Small intestine (tissue), 16 donors: ENCODE results near the gene ABCC3. TPM values are rescaled to one million over a fixed set of nuclear protein-coding genes. Genes with fewer than 3 reads are reported as not detected.

ENCODE experiments used
- DNase-seq, 2 donors: peaks; one replicate each; pipeline versions ENCODE4 v3.0.0 to v3.0.0-alpha.2; 2013
- FAIRE-seq: peaks from 2 replicates; lab custom pipeline; 2012; peaks lifted over from hg19 to GRCh38; lab: Jason Lieb, UNC
- H3K27ac ChIP-seq, 3 donors: one replicate each; pipeline ENCODE4 v1.5.1; 2013; ENCODE audit warnings: low read length in 2 of 3, mild to moderate bottlenecking in 2 of 3, control low read depth in 1 of 3, inconsistent platforms in 1 of 3, low read depth in 1 of 3, moderate library complexity in 1 of 3
- H3K27me3 ChIP-seq, 3 donors: one replicate each; pipeline ENCODE4 v1.6.1; 2013; ENCODE audit warnings: low read length in 3 of 3, inconsistent platforms in 1 of 3; ENCODE audit not compliant: control insufficient read depth in 3 of 3, insufficient read depth in 3 of 3
- H3K36me3 ChIP-seq, 3 donors: one replicate each; pipeline ENCODE4 v1.6.1; 2013; ENCODE audit warnings: low read length in 3 of 3, inconsistent platforms in 1 of 3, low read depth in 1 of 3, mild to moderate bottlenecking in 1 of 3, moderate library complexity in 1 of 3; ENCODE audit not compliant: control insufficient read depth in 3 of 3, insufficient read depth in 2 of 3
- H3K4me1 ChIP-seq, 3 donors: one replicate each; pipeline ENCODE4 v1.6.1; 2013; ENCODE audit warnings: low read length in 2 of 3, inconsistent platforms in 1 of 3, low read depth in 1 of 3, mild to moderate bottlenecking in 1 of 3, moderate library complexity in 1 of 3; ENCODE audit not compliant: control insufficient read depth in 3 of 3, insufficient read depth in 2 of 3
- H3K4me3 ChIP-seq, 3 donors: one replicate each; pipeline ENCODE4 v1.5.1; 2013; ENCODE audit warnings: low read length in 3 of 3, control low read depth in 1 of 3, inconsistent platforms in 1 of 3, low read depth in 1 of 3, mild to moderate bottlenecking in 1 of 3, moderate library complexity in 1 of 3
- H3K9me3 ChIP-seq, 2 donors: one replicate each; pipeline ENCODE4 v1.6.1; 2013; ENCODE audit warnings: low read depth in 1 of 2, low read length in 1 of 2; ENCODE audit not compliant: control insufficient read depth in 2 of 2, insufficient read depth in 1 of 2
- WGBS, 3 donors: extraction: QIAGEN DNeasy Blood & Tissue Kit; methylation state at CpG; one replicate each; pipeline ENCODE4 v1.1.7; 2013; 5-methylcytosine and 5-hydroxymethylcytosine counted together
- long read RNA-seq, 10 donors: transcript quantifications; one replicate each; lab custom pipeline, GENCODE V29; 2026
- polyA plus RNA-seq, 4 donors: library from polyadenylated mRNA; stranded (reverse) in 3 of 4; unstranded in 1 of 4; fragments of 200-250 nt in 3 of 4; fragments of 120-200 nt in 1 of 4; gene quantifications; one replicate each; pipeline versions ENCODE4 v1.2.1 to v1.2.3, GENCODE V29; 2013
- donor health status: healthy with polysubstance abuse.
- donor health status: control.
- donor health status: control.
- donor health status: Bipolar disorder and iron deficiency.
- donor health status: healthy.

Gene ABCC3
- polyA plus RNA-seq: 100 to 1,000 TPM in 1 of 4 donors, 10 to 100 TPM in 3; 36.7 to 131 (median 81.9) TPM
- long read RNA-seq, donor 1: 0 reads
- long read RNA-seq, donor 2, partial matches to known transcripts: 0 of 5 reads
- long read RNA-seq, donor 2, other reads (novel, unspliced or antisense): 0 of 5 reads
- long read RNA-seq, donor 3, full-length matches to known transcripts: 10 of 10 reads
- long read RNA-seq, donor 3, partial matches to known transcripts: 0 of 10 reads
- long read RNA-seq, donor 3, other reads (novel, unspliced or antisense): 0 of 10 reads
- long read RNA-seq, donor 4, partial matches to known transcripts: 0 of 1 reads
- long read RNA-seq, donor 4, other reads (novel, unspliced or antisense): 0 of 1 reads
- long read RNA-seq, donor 5, partial matches to known transcripts: 0 of 1 reads
- long read RNA-seq, donor 5, other reads (novel, unspliced or antisense): 0 of 1 reads
- long read RNA-seq, donor 6, full-length matches to known transcripts: 6 of 6 reads
- long read RNA-seq, donor 6, partial matches to known transcripts: 0 of 6 reads
- long read RNA-seq, donor 6, other reads (novel, unspliced or antisense): 0 of 6 reads
- long read RNA-seq, donor 7: 0 reads
- long read RNA-seq, donor 8: 0 reads
- long read RNA-seq, donor 9, partial matches to known transcripts: 0 of 2 reads
- long read RNA-seq, donor 9, other reads (novel, unspliced or antisense): 0 of 2 reads
- long read RNA-seq, donor 10, full-length matches to known transcripts: 15 of 43 reads
- long read RNA-seq, donor 10, partial matches to known transcripts: 28 of 43 reads
- long read RNA-seq, donor 10, other reads (novel, unspliced or antisense): 0 of 43 reads

GRCh38 chr17:50634224-50634914, at the start of gene ABCC3:
Gene ABCC3, plus strand, starts transcription at chr17:50634881. Its CDS starts 56 bp downstream, at chr17:50634937.
- H3K4me1 ChIP-seq: peaks cover 0 to 64% (median 6%) of the 10 kb centered on the region in 3 donors
- H3K4me3 ChIP-seq: peak within 1 kb of the TSS; percentile 44 to 79 (median 63)
- peak; percentile 88 to 92 for DNase-seq
- no peaks in the 10 kb centered on the region for H3K9me3 ChIP-seq
- WGBS, 3 donors: 7 to 12% (median 10%) methylated on average over 45 to 48 of the region's 48 CpGs
- peaks cover 0 to 13% (median 0%) of the 10 kb centered on the region in 3 donors for H3K36me3 ChIP-seq
- FAIRE-seq: no peak
- H3K27ac ChIP-seq: peak within 1 kb of the TSS; percentile 56 to 87 (median 76)
- H3K27me3 ChIP-seq: peaks cover 0 to 14% (median 11%) of the 10 kb centered on the region in 3 donors

- DNase-seq (no peak), FAIRE-seq (no peak)
- 77 to 90% (median 82%) methylated on average over 4 of the region's 4 CpGs for WGBS, 3 donors
- Histone ChIP-seq H3K36me3 (no peaks in the 10 kb centered on the region), H3K27me3 (peaks cover 0 to 11% (median 0%) of the 10 kb centered on the region in 3 donors), H3K9me3 (peaks cover 0 to 8% of the 10 kb centered on the region in 2 donors), H3K27ac (no peak overlapping the region), H3K4me3 (no peak overlapping the region), H3K4me1 (peaks cover 0 to 6% (median 0%) of the 10 kb centered on the region in 3 donors)
These were observed 49.3 kb upstream of the ABCC3 start for GRCh38 chr17:50585346-50585745.

GRCh38 chr17:50585891-50586290, 48.8 kb upstream of the ABCC3 start:
- H3K9me3 ChIP-seq: peaks cover 0 to 8% of the 10 kb centered on the region in 2 donors
- peaks cover 0 to 11% (median 0%) of the 10 kb centered on the region in 3 donors for H3K27me3 ChIP-seq
- H3K4me3 ChIP-seq: no peak overlapping the region
- H3K36me3 ChIP-seq: peaks cover 0 to 2% (median 0%) of the 10 kb centered on the region in 3 donors
- no peak for DNase-seq
- WGBS, 3 donors: 65 to 81% (median 77%) methylated on average over 8 of the region's 8 CpGs
- peaks cover 0 to 6% (median 0%) of the 10 kb centered on the region in 3 donors for H3K4me1 ChIP-seq
- no peak for FAIRE-seq
- no peak overlapping the region for H3K27ac ChIP-seq

GRCh38 chr17:50586421-50587247, 48.0 kb upstream of the ABCC3 start:
- Histone ChIP-seq H3K27ac (no peak overlapping the region), H3K36me3 (peaks cover 0 to 2% (median 0%) of the 10 kb centered on the region in 3 donors), H3K9me3 (peaks cover 0 to 6% of the 10 kb centered on the region in 2 donors), H3K4me3 (no peak overlapping the region), H3K4me1 (peaks cover 0 to 6% (median 0%) of the 10 kb centered on the region in 3 donors), H3K27me3 (peaks cover 0 to 11% (median 0%) of the 10 kb centered on the region in 3 donors)
- 87 to 88% (median 88%) methylated on average over 9 of the region's 9 CpGs for WGBS, 3 donors
- FAIRE-seq (no peak), DNase-seq (no peak)

GRCh38 chr17:50587571-50587970, 47.1 kb upstream of the ABCC3 start:
- Histone ChIP-seq H3K36me3 (peaks cover 0 to 2% (median 0%) of the 10 kb centered on the region in 3 donors), H3K4me3 (no peak overlapping the region), H3K4me1 (peaks cover 0 to 6% (median 0%) of the 10 kb centered on the region in 3 donors), H3K9me3 (no peaks in the 10 kb centered on the region), H3K27ac (no peak overlapping the region), H3K27me3 (peaks cover 0 to 11% (median 0%) of the 10 kb centered on the region in 3 donors)
- WGBS, 3 donors: 79 to 88% (median 81%) methylated on average over 9 of the region's 9 CpGs
- FAIRE-seq (no peak), DNase-seq (no peak)

- FAIRE-seq: no peak
- no peak overlapping the region for H3K4me3 ChIP-seq
- peaks cover 0 to 2% (median 0%) of the 10 kb centered on the region in 3 donors for H3K36me3 ChIP-seq
- H3K27me3 ChIP-seq: peaks cover 0 to 11% (median 0%) of the 10 kb centered on the region in 3 donors
- H3K27ac ChIP-seq: no peak overlapping the region
- H3K9me3 ChIP-seq: no peaks in the 10 kb centered on the region
- DNase-seq: no peak
- H3K4me1 ChIP-seq: peaks cover 0 to 6% (median 0%) of the 10 kb centered on the region in 3 donors
- 43 to 63% (median 57%) methylated on average over 18 of the region's 18 CpGs for WGBS, 3 donors
These were observed 46.2 kb upstream of the ABCC3 start for GRCh38 chr17:50588391-50589049.

GRCh38 chr17:50589095-50589705, 45.5 kb upstream of the ABCC3 start:
- peaks cover 0 to 2% (median 0%) of the 10 kb centered on the region in 3 donors for H3K36me3 ChIP-seq
- H3K4me1 ChIP-seq: peaks cover 0 to 6% (median 0%) of the 10 kb centered on the region in 3 donors
- peaks cover 0 to 6% (median 0%) of the 10 kb centered on the region in 3 donors for H3K27me3 ChIP-seq
- FAIRE-seq (no peak), DNase-seq (no peak)
- H3K4me3 ChIP-seq: no peak overlapping the region
- 54 to 62% (median 59%) methylated on average over 10 of the region's 10 CpGs for WGBS, 3 donors
- H3K27ac ChIP-seq: no peak overlapping the region
- H3K9me3 ChIP-seq: no peaks in the 10 kb centered on the region
